DLD1 (cell line): ENCODE data around the gene PGC.

Experiments used
- in situ Hi-C: cut with HindIII; loops from 2 replicates; pipeline ENCODE4 v1.10.0; 2017; ENCODE audit warnings: low sequenced_read_pairs

Gene PGC

DNA sequence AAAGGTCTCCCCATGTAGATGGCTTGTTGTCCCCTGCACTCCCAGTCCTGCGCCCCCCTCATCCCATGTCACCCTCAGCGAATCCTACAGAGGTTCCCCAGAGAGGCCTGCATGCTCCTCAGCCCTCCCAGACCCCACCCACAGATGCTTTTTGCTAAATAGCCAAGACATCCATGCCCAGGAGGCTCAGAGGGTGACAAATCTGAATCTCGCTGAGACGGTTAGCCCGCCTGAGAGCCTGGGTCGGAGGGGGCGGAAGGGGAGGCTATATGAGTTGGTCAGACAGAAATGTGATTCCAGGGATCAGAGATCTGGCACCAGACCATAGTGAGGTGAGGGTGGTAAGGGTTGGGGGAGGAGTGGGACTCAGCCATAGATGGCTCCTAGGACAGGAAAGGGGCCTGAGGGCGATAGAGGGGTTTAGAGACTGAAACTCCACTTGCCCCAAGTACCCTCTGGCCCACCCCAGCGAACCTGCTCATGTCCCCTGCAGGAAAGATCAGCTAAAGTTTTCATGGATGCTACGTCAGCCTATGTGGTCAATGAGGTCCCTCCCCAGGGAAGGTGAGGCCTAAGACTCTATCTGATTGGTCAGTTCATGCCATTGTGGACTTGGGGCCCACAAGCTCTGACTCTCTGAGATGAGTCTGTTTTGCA is 45.0 kb downstream of the PGC start:
- in situ Hi-C loops: no loop called here

DNA sequence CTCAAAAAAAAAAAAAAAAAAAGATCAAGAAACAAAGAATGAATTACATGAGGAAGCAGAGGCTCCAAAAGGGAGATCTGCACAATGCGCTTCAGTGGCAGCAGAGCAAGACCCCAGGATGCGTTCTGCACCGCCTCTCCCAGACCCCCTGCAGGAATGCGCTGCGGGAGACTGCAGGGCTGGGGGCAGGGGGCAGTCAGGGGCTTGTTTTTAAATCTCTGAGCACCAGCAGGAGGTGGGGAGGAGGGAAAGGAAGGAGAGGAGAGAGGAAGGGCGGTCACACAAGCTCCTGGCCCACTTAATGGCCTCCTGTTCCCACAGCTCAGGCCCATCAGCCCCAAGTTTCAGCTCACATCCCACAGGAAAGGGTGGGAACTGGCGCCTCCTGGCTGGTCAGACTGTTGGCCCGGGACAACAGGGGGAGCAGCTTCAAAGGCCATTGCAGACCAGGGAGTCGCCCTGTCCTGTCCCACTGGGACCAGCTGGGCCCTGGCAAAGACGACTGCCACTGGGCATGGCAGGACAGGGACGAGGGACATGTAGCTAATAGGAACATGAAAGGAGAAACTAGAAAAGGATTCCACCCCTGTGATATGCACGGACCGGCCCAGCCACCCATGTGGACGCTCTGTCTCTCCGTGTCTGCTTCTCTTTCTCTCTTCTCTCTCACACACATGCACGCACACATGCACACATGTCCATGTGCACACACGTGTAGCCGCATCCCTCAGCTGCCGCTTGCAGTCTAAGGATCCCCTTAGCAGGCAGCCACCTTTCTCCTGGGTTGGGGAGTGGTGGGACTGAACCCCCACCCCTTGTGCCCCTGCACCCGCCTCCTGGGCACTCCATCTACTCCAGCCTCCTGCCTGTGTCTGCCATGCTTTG is 46.5 kb downstream of the PGC start:
- in situ Hi-C loops: no loop called here

DNA sequence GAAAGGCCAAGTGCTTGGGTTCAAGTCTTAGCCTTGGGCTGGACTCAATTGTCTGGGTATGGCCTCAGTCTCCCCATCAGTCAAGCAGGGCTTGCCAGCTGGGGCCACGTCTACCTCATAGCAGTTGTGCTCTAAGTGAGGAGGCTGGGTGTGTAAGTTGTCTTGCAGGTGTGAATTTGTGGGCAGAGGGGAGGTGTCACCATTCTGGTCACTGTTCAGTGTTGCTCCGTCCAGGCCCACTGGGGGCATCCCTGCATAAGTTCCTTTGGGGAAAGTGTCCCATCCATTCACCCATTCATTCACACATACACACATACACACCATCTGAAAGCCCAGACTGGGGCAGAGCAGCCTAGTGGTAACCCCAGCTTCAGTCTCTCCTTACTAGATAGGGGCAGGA is 48.1 kb downstream of the PGC start:
- in situ Hi-C loops: loop anchor here (10.0 kb wide), 1 partner anchor 284 kb away; no protein-coding TSS in a partner anchor

DNA sequence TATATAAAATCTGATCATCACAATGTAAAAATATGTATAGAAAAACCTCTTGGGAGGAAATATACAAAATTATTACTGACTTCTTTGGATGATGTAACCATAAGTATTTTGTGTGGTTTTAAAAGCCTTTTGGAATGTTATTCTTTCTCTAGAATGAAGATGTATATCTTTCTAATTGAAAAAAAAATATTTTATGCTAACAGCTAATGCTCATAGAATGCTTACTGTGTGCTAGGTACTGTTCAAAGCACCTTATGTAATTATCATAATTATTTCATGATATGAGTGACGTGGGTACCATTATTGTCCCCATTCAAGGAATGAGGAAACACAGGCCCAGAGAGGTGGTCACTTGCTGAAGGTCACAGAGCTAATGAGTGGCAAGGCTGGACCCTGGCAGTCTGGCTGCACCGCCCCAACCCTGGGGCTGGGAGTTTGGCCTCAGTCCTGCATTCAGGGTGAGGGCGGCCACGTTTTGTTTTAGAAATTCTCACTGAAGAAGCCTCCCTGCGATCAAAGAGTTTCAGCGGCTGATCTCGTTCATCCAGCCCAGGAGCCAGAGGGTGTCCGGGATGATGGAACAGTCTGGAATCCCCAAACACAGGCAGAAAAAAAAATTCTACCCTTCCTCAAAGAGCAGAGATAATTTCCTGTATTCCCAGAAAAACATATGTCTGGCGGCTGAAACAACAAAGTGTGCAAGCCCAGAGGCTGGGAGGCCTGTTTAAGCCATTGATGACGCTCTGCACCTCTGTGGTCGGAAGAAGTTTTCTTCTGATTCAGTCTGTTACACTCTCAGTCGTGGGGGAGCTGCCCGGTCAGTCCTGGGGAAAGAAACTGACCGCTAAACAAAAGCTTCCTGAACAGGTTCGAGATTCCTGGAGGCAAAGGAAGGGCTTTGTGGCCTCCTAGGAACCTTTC is 49.1 kb downstream of the PGC start:
- in situ Hi-C loops: loop anchor here (10.0 kb wide), 1 partner anchor 283 kb away; no protein-coding TSS in a partner anchor

DNA sequence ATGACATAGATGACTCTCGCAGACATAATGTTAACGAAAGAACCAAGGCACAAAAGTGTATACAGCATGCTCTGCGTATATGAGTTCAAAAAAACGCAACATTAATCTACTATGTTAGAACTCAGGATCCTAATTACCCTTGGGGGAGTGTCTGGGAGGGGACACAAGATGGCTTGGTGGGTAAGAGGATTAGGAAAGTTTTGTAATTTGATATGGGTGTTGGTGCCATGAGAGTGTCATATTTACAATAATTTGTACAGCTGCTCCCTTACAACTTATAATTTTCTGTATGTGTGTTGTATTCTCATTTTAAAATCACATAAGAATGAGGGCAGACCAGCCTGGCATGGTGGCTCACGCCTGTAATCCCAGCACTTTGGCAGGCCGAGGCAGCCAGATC is 50.4 kb downstream of the PGC start:
- in situ Hi-C loops: loop anchor here (10.0 kb wide), 1 partner anchor 282 kb away; no protein-coding TSS in a partner anchor

DNA sequence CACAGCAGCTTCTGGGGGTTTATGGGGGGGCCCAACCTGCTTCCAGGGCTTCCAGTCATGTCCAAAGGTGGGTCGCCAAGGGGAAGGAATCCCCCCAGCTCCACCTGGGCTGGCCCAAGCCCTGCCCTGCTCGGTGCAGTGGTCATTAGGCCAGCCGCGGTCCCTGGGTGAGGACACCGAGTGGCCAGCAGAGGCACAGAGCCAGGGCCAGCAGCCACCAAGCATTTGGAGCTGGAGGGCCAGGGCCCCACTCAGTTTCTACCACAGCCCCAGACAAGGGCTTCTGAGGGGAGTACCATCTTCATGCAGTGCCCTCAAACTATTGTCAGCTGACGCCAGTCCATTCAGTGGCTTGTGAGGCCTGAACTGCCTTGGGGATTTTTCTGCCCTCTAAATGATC is 51.4 kb downstream of the PGC start:
- in situ Hi-C loops: loop anchor here (10.0 kb wide), 1 partner anchor 281 kb away; no protein-coding TSS in a partner anchor

DNA sequence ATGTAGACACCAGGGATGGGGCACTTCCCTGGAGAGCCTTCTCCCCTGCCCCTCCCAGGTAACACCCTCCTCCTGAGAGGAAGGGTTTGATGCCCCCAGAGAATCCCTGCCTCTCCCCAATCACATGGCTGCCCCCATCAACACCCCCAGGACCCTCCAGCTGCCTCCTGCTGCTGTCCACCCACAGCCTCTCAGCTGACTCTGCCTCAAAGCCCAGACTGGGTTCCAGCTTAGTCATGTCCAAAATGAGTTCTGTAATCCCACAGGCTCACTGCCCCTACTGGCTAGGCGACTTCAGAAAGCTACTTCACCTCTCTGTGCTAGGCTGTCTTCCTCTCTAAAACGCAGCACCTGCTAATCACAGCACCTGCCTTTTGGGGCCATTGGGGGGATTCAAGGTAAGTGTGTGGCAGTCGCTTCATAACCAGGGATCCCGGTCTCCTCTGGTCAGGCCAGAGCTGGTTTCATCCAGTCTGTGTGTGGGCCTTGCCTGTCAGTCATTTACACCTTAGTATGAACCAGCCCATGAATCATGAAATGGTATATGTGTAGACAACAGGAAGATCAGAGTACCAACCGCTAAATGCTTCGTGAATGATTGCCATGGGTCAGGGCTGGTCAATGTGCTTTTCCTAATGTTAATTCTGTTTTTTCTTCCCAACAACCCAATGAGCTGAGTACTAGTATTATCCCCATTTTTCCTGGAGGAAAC is 52.2 kb downstream of the PGC start:
- in situ Hi-C loops: loop anchor here (10.0 kb wide), 1 partner anchor 280 kb away; no protein-coding TSS in a partner anchor

DNA sequence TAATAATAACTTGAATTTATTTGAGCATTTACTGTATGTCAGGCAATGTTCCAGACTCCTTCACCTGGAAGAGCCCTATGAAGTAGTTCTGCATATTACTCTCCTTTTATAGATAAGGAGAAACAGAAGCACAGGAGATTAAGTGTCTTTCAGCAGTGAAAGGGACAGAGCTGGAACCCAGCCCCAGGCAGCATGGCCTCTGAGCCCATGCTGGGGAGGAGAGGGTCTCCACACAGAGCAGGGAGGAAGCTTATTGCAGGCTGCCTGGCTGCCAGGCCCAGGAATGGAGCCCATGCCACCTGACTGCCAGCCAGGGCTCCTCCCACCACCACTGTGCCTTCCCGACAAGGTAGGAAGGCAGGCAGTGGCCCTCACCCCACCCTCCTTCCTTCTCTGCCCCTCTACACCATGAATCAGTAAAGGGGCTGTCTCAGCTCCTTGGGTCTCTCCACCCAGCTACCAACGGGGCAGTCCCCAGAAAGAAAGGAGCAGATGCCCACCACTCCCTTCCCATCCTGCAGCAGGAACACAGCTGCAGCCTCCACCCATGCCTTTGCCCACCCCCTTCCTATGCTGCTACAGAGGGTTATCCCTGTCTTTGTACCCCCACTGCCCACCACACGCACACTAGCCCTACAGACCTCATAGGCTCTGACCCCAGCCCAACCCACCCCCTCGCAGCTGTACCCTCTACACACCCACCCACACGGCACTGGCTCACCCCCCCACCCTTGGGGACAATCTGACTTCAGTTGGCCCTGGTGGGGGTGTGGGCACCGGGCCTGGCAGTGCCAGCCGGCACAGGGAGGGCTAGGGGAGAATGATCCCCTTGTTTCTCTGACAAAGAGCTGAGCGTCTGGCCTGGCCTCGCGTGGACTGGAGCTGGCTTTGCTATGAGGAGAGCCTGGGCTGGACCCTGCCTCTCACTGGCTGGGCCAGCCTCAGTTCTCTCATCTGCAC is 53.6 kb downstream of the PGC start:
- in situ Hi-C loops: loop anchor here (10.0 kb wide), 1 partner anchor 279 kb away; no protein-coding TSS in a partner anchor

DNA sequence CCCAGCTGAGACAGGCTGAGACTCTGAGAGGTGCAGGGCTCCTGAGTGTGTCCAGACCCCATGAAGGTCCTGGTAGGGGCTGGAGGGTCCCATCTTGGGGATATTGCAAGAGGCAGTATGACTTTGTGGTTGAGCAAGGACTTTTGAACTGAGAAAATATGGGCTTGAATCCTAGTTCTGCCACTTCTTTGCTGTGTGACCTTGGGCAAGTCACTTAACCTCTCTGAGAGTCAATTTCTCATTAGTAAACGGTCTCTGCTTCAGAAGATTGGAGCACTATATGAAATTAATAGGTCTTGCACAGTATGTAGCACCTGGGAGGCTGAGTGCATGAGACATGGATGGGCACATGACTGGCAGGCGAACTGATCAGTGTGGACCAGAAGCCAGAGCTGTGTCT is 54.5 kb downstream of the PGC start:
- in situ Hi-C loops: loop anchor here (10.0 kb wide), 1 partner anchor 278 kb away; no protein-coding TSS in a partner anchor

DNA sequence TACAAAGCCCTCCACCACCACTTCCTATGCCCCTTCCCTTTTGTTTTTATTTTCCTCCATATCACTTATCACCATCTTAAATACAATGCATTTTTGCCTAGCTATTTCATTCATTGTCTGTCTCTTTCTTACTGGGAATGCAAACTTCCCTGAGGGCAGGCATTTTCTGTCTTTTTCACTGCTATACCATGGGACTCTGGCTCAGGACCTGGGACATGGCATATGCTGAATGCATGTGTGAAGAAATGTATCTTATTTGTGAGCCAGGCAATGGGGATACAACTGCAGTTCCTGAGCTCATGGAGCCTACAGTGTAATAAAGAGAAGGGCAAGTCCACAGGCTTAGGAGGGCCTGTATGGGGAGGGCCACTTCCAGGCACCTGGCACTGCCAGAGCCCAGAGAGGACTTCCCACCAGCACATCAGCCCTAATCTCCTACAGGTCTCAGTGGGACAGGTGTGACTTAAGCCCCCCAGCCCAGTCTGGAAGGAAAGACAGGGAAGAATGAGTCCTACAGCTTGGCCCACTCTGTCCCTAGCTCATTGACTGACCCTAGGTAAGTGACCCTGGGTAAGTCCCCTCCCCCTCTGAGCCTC is 55.0 kb downstream of the PGC start:
- in situ Hi-C loops: loop anchor here (10.0 kb wide), 1 partner anchor 277 kb away; no protein-coding TSS in a partner anchor

DNA sequence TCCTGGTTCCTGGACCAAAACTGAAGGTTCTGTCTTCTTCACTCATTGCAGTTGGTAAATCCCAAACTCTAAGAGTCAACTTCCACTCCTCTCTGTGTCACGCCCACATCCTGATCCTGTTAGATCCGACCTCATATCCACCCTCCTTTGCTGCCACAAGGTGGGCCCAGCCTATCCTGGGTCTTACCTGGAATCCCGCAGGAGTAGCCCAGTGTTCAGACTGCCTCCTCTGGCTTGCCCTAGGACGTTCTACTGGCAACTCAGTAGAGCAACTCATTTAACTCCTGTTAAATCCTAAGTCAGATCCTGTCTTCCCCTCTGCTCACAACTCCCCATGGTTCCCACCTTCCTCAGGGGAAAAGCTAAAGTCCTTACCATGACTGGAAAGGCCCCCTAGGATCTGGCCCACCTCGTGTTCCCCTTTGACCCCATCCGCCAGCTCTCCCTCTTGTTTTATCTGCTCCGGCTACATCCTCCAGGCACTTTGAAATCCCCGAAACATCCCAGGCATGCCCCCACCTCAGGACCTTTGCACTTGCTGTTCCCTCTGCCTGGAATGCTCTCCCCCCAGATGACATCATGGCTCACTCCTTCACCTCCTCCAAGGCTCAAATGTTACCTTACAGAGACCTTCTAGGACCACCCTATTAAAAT is 55.6 kb downstream of the PGC start:
- in situ Hi-C loops: loop anchor here (10.0 kb wide), 1 partner anchor 277 kb away; no protein-coding TSS in a partner anchor

DNA sequence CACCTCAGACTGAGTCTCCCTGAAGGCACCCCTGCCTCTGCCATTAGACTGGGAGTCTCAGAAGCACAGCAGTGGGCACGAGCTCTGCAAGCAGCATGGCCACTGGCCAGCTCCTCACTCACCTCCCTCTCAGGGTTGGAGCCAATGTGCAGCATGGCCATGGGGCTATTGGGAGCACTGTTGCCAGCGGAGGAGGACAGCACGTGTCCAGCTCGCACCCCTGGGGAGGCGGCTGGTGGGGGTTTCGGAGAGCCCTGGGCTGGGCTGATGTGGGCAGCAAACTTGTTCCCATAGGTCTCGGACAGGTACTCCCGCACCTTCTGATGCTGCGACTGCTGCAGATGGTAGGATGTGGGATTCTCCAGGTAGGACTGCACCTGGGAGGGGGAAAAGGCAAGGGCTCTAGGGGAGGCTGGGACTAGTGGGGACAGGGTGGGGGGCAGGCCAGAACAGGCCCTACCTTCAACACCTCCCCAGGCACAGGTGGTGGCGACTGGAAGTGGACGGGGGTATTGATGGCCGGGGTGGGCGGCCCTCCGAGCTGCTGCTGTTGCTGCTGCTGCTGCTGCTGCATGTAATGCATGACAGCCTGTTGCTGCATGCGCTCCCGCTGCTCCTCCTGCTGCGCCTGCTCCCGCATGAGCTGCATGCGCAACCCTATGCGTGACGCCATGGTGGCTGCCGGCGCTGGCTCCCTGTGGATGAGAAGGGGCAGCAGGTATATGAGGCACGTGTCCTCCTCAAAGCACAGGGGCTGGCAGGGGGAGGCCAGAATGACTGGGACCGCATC is 56.5 kb downstream of the PGC start:
- in situ Hi-C loops: loop anchor here (10.0 kb wide), 1 partner anchor 276 kb away; no protein-coding TSS in a partner anchor

DNA sequence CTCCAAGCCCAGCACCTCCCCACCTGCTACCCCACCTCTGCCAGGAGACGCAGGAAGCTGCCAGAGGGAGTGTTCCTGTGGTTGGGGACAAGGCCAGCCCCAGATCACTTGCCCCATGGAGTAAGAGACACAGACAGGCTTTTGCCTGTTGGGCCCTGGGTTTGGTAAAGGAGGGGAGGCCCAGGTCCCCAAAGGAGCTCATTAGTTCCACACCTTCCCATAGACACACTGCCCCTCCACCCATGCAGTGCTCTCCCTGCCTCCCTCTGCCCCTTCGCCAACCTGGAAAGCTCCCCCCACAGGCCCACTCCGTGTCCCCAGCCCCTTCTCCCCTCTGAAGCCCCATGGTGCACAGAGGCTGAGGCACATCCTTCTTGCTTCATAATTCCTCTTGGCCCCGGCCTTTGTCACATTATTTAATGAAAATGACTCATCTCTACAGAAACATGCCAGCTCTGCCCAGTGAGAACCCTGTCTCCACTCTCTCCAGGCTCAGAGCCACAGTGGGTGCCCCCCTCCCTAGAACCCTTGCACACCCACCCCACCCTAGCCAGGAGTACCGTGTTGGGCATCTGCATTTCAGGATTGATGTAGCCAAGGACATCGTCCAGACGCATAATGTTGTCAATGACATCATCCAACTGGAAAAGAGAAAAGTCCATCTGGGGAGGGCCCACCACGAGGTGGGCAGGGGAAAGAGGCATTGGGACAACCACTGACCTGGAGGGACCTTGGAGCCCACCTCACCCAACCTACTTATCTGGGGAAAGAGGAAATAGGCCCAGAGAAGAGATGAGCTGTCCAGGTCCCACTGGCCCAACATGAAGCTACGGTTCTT is 57.8 kb downstream of the PGC start:
- in situ Hi-C loops: loop anchor here (10.0 kb wide), 1 partner anchor 275 kb away; no protein-coding TSS in a partner anchor

DNA sequence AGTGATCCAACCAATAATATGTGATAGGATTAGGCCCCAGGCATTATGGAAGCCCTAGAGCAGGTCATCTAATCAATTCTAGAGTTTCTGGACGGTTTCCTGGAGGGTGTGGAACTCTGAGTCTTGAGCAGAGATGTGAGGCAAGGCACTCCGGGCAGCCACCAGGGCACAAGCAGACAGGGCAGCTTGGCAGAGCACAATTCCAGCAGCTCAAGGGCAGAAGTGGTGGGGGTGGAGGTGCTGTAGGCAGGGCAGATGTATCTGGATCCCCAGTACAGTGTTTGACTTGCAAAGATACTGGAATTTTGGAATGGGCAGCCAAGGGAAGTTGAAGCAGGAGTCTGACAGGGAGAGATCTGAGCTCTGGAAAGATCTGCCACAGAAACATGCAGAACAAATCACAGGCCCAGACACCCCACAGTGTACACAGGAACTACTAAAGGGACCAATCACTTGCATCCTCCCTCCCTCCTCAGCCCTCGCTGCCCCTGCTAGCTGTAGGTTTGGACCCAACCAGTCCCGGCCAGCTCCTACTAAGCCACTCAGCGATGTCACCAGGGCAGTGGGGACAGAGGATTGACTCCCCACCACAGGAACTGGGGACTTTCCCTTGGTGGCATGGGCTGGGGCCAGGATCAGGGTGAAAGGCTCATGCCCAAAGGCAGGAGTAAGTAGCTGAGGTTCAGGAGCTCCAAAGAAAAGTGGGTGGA is 58.8 kb downstream of the PGC start:
- in situ Hi-C loops: no loop called here

DNA sequence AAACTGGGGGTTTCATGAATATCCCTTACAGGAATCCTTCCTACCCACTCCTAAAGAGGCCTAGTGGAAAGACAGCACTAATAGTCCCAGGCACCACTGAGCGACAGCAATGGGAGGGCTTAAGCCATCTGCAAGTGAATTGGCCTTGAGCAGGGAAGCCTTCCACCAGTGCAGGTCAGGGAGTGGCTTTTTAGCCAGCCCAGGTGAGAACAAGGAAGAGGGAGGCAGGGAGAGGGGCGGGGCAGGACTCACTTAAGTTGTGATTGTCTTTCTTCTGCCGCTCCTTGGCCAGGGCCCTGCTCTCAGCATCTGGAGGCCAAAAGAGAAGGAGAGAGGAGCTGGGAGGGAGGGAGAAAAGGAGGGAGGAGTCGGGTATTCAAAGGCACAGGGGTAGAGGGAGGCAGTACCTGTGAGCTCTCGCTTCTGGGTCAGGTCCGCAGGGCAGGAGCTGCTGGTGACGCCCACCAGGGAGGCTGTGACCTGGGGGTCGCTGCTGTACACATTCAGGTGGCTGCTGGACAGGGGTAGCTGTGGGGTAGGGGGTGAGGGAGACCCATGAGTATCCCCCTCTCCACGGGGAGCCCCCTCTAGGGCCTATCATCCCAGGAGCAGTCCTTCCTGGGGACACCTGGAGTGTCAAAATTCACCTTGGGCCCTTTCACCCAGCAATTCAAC is 59.6 kb downstream of the PGC start:
- in situ Hi-C loops: no loop called here
